A549 treated with AZD9567 at 1 μM for 4 hours (cell line): ENCODE results near the gene PHF12. TPM values are rescaled to one million over a fixed set of nuclear protein-coding genes. Genes with fewer than 3 reads are reported as not detected.

ENCODE experiments used
- total RNA-seq: library from RNA; stranded (reverse); fragments of 200-300 nt; extraction: Qiagen RNA extraction; gene quantifications from 5 replicates; pipeline ENCODE4 v1.2.3, GENCODE V29; 2022; ENCODE audit not compliant: insufficient read depth

The PHF12 gene
- 30.5 to 32.4 TPM (median 31.5 TPM) in 5 replicates for total RNA-seq

DNA sequence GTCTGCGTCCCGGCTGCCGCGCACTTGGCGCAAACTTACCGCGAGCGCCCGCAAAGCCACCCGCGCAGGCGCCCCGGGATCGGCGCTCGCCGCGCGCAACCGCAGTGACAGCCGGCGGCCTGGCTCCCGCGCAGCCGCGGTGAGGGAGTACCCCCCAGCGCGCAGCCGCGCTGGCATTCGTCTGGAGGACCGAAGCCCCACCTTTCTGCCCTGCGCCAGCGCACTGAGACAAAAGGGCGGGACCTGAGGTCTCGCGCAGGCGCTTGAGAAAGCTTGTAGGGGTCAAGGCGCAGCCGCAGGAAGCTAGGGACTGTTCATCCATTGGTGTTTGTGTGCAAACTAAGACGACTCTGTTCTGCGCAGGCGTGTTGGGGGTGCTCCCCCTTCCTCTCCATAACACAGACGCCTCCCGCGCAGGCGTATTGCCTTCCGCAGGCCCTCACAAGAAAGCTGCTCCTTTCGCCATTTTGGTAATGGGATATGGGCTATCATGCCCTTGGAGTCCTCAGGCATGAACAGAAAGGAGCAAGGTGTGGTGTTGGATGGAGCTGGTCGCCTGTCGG, at the start of gene PHF12:
Gene PHF12 (minus strand): TSS at position 91 of the 563 bp plus-strand sequence. CDS start 558 bp downstream, outside the sequence.

DNA sequence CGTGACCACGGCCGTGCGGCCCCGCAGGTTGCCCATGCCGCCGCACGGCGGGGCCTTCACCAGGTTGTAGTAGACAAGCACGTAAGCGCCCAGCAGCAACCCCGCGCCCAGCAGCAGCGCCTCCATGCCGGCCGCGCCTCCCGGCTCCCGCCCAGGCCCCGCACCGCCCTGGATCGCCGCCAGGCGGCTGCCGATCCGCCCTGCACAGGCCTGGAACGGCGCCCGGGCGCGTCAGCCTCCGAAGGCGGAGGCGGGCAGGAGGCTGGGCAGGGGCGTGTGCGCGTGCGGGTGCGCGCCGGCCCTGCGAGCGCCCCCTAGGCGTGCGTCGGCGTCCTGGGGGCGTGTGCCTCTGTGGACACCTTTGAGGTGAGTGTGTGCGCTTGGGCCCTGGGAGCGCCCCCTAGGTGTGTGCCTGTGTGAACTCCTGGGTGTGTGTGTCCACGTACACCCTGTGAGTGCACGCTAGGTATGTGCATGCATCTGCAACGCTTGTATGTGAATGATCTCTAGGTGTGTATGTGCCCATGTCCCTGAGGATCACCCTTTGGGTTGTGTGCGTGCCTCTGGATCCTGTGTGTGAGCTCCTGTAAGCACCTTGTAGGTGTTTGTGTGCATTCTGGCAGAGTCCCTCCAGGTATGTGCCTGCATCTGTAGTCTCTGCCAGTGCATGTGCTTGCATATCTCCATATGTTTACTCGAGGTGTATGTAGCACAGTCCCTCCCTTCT, 48.3 kb downstream of the PHF12 start, which contains the start of gene DHRS13:
Gene DHRS13 (minus strand): TSS at position 261 of the 727 bp plus-strand sequence. CDS start 135 bp downstream, at position 126.

DNA sequence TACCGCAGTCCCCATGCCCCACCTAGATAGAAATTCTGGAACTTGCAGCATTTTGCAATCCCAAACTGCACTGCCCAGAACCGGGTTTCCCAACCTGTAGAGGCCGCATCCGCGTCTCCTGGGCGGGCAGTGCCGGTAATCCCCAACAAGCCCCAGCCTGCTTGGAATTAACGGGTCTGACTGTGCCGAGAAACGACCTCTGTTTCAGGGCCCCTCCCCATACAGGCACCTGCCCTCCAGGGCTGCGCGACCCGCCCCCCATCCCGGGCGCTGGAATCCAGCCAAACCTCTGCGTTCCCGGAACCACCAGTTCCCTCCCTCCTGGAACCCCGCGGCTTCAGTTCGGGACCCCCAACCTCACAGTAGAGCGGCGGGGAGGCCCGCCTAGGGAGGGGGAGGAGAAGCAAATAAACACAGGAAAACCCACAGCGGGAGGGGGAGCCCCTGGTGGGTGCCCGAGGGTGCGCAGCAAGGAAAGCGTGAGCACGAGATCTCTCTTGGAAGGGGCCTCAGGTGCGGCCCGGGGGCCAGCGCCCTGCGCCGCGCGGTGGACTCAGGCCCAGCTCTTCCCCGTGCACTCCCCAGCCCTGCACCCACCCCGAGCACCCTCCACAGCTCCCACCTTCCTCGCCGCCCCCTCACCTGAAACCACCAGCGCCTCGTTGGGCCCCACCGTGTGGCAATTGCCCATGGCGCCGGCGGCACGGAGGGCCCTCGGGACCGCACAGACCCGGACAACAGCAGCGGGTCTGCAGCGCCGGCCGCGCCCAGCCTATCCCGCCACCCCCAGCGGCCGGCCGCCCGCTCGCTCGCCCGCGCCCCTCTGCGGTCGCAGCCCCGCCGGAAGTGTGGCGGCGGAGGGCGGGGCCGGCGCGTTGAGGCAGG, 54.2 kb downstream of the PHF12 start, which contains the start of gene FLOT2:
Gene FLOT2 (minus strand): TSS at position 850 of the 885 bp plus-strand sequence. CDS start 159 bp downstream, at position 691.

Other genes with a start within 250 kb of the PHF12 start
- 1.2 to 1.7 TPM (median 1.5 TPM) in 4 of 5 replicates, not detected in the other for gene PROCA1, start 239.6 kb downstream of the PHF12 start, total RNA-seq
- gene RAB34, start 233.7 kb downstream of the PHF12 start, total RNA-seq, result 212 to 240 TPM (median 228 TPM) in 5 replicates
- gene RPL23A, start 231.5 kb downstream of the PHF12 start, total RNA-seq, result 2,109 to 2,400 TPM (median 2,196 TPM) in 5 replicates
- gene TLCD1, start 225.3 kb downstream of the PHF12 start, total RNA-seq, result 23.6 to 50.7 TPM (median 44.7 TPM) in 5 replicates
- 4.0 to 4.9 TPM (median 4.6 TPM) in 5 replicates for gene NEK8, start 222.7 kb downstream of the PHF12 start, total RNA-seq
- gene TRAF4, start 207.5 kb downstream of the PHF12 start, total RNA-seq, result 40.7 to 94.4 TPM (median 89.2 TPM) in 5 replicates
- gene FAM222B, start 108.7 kb downstream of the PHF12 start, total RNA-seq, result 33.2 to 37.0 TPM (median 33.6 TPM) in 5 replicates
- gene ERAL1, start 96.5 kb downstream of the PHF12 start, total RNA-seq, result 81.5 to 89.7 TPM (median 85.7 TPM) in 5 replicates
- 79.9 to 87.3 TPM (median 83.6 TPM) in 5 replicates for gene FLOT2, start 53.8 kb downstream of the PHF12 start, total RNA-seq
- gene DHRS13, start 48.4 kb downstream of the PHF12 start, total RNA-seq, result 6.2 to 6.8 TPM (median 6.3 TPM) in 4 of 5 replicates, not detected in the other
- 0.05 TPM in 1 of 5 replicates, not detected in the others for gene SEZ6, start 54.5 kb upstream of the PHF12 start, total RNA-seq
- gene PIPOX, start 91.6 kb upstream of the PHF12 start, total RNA-seq, result 0.15 to 0.26 TPM (median 0.22 TPM) in 3 of 5 replicates, not detected in the others
- 21.9 to 29.7 TPM (median 24.5 TPM) in 5 replicates for gene MYO18A, start 228.9 kb upstream of the PHF12 start, total RNA-seq